MM.1S (cell line): ENCODE results near the gene ADAM10.

Source experiments
- DNase-seq: peaks from one replicate; pipeline ENCODE4 v3.0.0-alpha.2; 2015
- H2AFZ ChIP-seq: fragments of 300-600 bp; sonication (generic); 2 replicates; pipeline ENCODE4 v1.6.0; 2016; ENCODE audit warnings: antibody characterized with exemption, low read length
- H3F3A ChIP-seq: fragments of 300-600 bp; sonication (generic); 2 replicates; pipeline ENCODE4 v1.6.1; 2016; ENCODE audit warnings: mild to moderate bottlenecking, antibody characterized with exemption, low read length, moderate library complexity, mixed read lengths; ENCODE audit not compliant: insufficient read depth
- H3K27ac ChIP-seq: fragments of 300-600 bp; sonication (generic); 2 replicates; pipeline ENCODE4 v1.5.1; 2016; ENCODE audit warnings: mild to moderate bottlenecking, low read length
- H3K27me3 ChIP-seq: fragments of 300-600 bp; sonication (generic); replicated peaks from 2 replicates; pipeline ENCODE4 v1.6.0; 2016; ENCODE audit warnings: low read length; ENCODE audit not compliant: insufficient read depth
- H3K36me3 ChIP-seq: fragments of 300-600 bp; sonication (generic); replicated peaks from 2 replicates; pipeline ENCODE4 v1.6.1; 2016; ENCODE audit warnings: mild to moderate bottlenecking, low read length, mixed read lengths; ENCODE audit not compliant: insufficient read depth
- H3K4me1 ChIP-seq: fragments of 300-600 bp; sonication (generic); 2 replicates; pipeline ENCODE4 v1.6.1; 2016; ENCODE audit warnings: low read length, mixed read lengths
- H3K4me2 ChIP-seq: fragments of 300-600 bp; sonication (generic); 2 replicates; pipeline ENCODE4 v1.6.0; 2016; ENCODE audit warnings: low read depth, low read length
- H3K4me3 ChIP-seq: fragments of 300-600 bp; sonication (generic); 2 replicates; pipeline ENCODE4 v1.5.1; 2016; ENCODE audit warnings: low read length, mixed read lengths
- H3K79me2 ChIP-seq: fragments of 300-600 bp; sonication (generic); 2 replicates; pipeline ENCODE4 v1.6.1; 2016; ENCODE audit warnings: mixed run types, low read length, mixed read lengths
- H3K9ac ChIP-seq: fragments of 300-600 bp; sonication (generic); 2 replicates; pipeline ENCODE4 v1.6.1; 2016; ENCODE audit warnings: low read length, mixed read lengths
- H3K9me2 ChIP-seq: fragments of 300-600 bp; sonication (generic); replicated peaks from 2 replicates; pipeline ENCODE4 v1.6.1; 2016; ENCODE audit warnings: mild to moderate bottlenecking, low read length, mixed read lengths; ENCODE audit not compliant: insufficient read depth
- H3K9me3 ChIP-seq: fragments of 300-600 bp; sonication (generic); replicated peaks from 2 replicates; pipeline ENCODE4 v1.6.1; 2016; ENCODE audit warnings: mild to moderate bottlenecking, low read length, mixed read lengths; ENCODE audit not compliant: insufficient read depth
- H4K20me1 ChIP-seq: fragments of 300-600 bp; sonication (generic); 2 replicates; pipeline ENCODE4 v1.6.1; 2016; ENCODE audit warnings: mild to moderate bottlenecking, low read length, moderate library complexity, mixed read lengths; ENCODE audit not compliant: insufficient read depth
- EZH2 ChIP-seq: fragments of 300-600 bp; sonication (generic); optimal IDR thresholded peaks from 2 replicates; pipeline ENCODE3; 2017; ENCODE audit warnings: low read depth, mild to moderate bottlenecking, antibody characterized with exemption, low read length, mixed read lengths
- EZH2phosphoT487 ChIP-seq: fragments of 300-600 bp; sonication (generic); IDR thresholded peaks from 2 replicates; pipeline ENCODE4 v1.6.1; 2018; ENCODE audit warnings: antibody characterized with exemption, low read length
- TF ChIP-seq, protein P1 (sequence below): fragments of 300-600 bp; sonication (generic); IDR thresholded peaks from 2 replicates; pipeline ENCODE4 v1.5.1; 2016; ENCODE audit warnings: antibody characterized with exemption, low read length, mixed read lengths

The ADAM10 gene

DNA sequence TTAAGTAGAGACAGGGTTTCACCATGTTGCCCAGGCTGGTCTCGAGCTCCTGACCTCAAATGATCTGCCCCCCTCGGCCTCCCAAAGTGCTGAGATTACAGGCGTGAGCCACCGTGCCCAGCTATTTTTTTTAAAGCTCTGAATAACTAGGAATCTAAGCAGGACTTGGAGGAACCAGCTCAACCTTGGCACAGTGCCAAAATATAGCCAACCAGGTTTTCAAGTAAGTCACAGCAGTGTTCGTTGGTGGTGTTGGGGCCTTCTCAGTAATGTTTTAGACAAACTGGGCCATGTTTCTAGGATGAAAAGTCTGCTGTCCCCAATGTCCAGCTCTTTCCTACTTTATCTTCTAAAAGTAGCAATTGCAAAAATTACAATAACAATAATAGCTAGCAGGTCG lies 6.4 kb upstream of the ADAM10 start:
- no peak for DNase-seq
- Histone ChIP-seq H2AFZ (no peak overlapping the region), H3K9me2 (no peaks in the 10 kb centered on the region), H3K79me2 (no peaks in the 10 kb centered on the region), H3K9me3 (no peaks in the 10 kb centered on the region), H3F3A (no peaks in the 10 kb centered on the region), H3K36me3 (no peaks in the 10 kb centered on the region), H3K27ac (no peak overlapping the region), H3K4me3 (no peak overlapping the region), H3K4me2 (no peak overlapping the region), H4K20me1 (no peaks in the 10 kb centered on the region), H3K27me3 (no peaks in the 10 kb centered on the region), H3K4me1 (peaks cover 6% of the 10 kb centered on the region), H3K9ac (no peak overlapping the region)
- TF ChIP-seq EZH2 (no peak), EZH2phosphoT487 (no peak)
- TF ChIP-seq, protein P1, sequence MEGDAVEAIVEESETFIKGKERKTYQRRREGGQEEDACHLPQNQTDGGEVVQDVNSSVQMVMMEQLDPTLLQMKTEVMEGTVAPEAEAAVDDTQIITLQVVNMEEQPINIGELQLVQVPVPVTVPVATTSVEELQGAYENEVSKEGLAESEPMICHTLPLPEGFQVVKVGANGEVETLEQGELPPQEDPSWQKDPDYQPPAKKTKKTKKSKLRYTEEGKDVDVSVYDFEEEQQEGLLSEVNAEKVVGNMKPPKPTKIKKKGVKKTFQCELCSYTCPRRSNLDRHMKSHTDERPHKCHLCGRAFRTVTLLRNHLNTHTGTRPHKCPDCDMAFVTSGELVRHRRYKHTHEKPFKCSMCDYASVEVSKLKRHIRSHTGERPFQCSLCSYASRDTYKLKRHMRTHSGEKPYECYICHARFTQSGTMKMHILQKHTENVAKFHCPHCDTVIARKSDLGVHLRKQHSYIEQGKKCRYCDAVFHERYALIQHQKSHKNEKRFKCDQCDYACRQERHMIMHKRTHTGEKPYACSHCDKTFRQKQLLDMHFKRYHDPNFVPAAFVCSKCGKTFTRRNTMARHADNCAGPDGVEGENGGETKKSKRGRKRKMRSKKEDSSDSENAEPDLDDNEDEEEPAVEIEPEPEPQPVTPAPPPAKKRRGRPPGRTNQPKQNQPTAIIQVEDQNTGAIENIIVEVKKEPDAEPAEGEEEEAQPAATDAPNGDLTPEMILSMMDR, result no peak

DNA sequence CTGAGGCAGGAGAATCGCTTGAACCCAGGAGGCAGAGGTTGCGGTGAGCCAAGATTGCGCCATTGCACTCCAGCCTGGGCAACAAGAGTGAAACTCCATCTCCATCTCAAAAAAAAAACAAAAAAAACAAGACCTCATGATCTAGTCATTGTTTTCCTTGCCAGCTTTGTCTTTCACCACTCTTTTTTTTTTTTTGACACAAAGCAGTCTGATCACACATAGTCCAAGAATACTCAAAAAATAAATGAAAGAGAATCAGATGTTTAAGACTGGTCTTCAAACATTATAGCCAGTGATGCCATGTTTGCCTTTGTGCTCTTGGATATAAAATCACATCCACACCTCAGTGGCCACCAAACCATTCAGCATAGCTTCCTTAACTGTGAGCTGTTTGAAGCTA lies 5.8 kb upstream of the ADAM10 start:
- Histone ChIP-seq H3K36me3 (no peaks in the 10 kb centered on the region), H3K27ac (no peak overlapping the region), H3K79me2 (no peaks in the 10 kb centered on the region), H3K9ac (no peak overlapping the region), H4K20me1 (no peaks in the 10 kb centered on the region), H3F3A (peaks cover 5% of the 10 kb centered on the region), H2AFZ (no peak overlapping the region), H3K4me3 (no peak overlapping the region), H3K4me1 (peaks cover 6% of the 10 kb centered on the region), H3K27me3 (no peaks in the 10 kb centered on the region), H3K9me2 (no peaks in the 10 kb centered on the region), H3K4me2 (no peak overlapping the region), H3K9me3 (no peaks in the 10 kb centered on the region)
- TF ChIP-seq, protein P1, result no peak
- TF ChIP-seq EZH2, result no peak
- no peak for TF ChIP-seq EZH2phosphoT487
- no peak for DNase-seq

DNA sequence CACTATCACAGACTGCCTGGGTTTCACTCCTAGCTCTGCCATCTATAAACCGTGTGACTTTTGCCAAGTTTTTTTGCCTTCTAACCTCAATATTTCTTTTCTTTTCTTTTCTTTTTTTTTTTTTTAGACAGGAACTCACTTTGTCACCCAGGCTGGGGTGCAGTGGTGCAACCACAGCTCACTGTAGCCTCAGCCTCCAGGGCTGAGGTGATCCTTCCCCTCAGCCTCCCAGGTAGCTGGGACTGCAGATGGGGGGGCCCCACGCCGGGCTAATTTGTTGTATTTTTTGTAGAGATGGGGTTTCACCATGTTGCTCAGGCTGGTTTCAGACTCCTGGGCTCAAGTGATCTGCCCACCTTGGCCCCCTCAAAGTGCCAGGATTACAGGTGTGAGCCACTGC lies 3.2 kb upstream of the ADAM10 start:
- Histone ChIP-seq H3K79me2 (peaks cover 19% of the 10 kb centered on the region), H3K4me1 (no peaks in the 10 kb centered on the region), H3K9ac (no peak overlapping the region), H3K27ac (no peak overlapping the region), H3K9me2 (no peaks in the 10 kb centered on the region), H3K9me3 (no peaks in the 10 kb centered on the region), H3K36me3 (no peaks in the 10 kb centered on the region), H3F3A (peaks cover 23% of the 10 kb centered on the region), H3K27me3 (no peaks in the 10 kb centered on the region), H2AFZ (no peak overlapping the region), H3K4me3 (no peak overlapping the region), H4K20me1 (no peaks in the 10 kb centered on the region), H3K4me2 (no peak overlapping the region)
- no peak for DNase-seq
- TF ChIP-seq, protein P1, result no peak
- no peak for TF ChIP-seq EZH2
- no peak for TF ChIP-seq EZH2phosphoT487
